ENCODE measurements around the gene ADPRS. TPM values are rescaled to one million over a fixed set of nuclear protein-coding genes. Genes with fewer than 3 reads are reported as not detected.

The ADPRS gene
- total RNA-seq, 2 donors from 2014 or later = 15.4 to 17.6 TPM

- intact Hi-C loops (cut with DNase I) = no loop called here
- ATAC-seq = peak; percentile 79 to 80
- DNase-seq = peak; percentile 59
Measured at GRCh38 chr1:36125129-36125991, 36.7 kb downstream of the ADPRS start, which contains the start of gene COL8A2. Gene COL8A2, minus strand, starts transcription at chr1:36125222. Its CDS starts 24,980 bp downstream, at chr1:36100242.

GRCh38 chr1:36126005-36126716 is 37.5 kb downstream of the ADPRS start:
- DNase-seq = no peak
- intact Hi-C loops (cut with DNase I) = no loop called here
- ATAC-seq = no peak

- DNase-seq (no peak), ATAC-seq (no peak)
- intact Hi-C loops (cut with DNase I) = no loop called here
Measured at GRCh38 chr1:36126797-36127500, 38.3 kb downstream of the ADPRS start.

DNA sequence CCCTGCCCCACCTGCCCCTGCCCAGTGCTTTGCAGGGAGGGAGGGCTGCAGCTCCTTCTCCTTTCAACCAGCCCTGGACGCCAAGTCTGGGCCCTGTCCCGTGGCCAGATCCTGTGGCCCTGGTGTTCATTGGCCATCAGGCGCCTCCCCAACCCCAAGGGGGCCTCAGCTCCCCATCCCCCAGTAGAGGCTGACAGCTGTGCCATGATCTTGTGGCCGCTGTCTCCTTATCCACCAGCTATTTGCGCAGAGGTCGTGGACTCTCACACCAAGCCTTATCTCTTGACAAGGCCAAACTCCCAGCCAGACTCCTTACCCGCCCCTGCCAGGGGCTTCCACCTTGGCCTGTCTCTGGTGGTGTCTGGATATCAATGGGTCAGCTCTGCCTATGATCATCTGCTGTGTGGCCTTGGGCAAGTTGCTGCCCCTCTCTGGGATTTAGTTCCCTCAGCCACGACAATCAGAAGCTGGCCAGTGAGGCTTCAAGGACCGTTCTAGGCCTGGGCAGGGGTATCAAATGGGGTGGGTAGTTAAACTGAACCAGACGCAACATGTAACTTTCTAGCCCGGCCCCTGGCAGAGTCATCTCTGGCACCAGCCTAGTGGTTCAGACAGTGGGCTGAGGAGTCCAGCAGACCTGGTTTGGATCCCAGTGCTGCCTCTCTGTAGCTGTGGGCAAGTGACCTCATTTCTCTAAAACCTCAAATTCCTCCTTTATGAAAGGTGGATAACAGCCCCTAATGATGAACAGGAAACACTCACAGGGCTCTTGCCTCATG is 39.6 kb downstream of the ADPRS start:
- intact Hi-C loops (cut with DNase I) = no loop called here
- DNase-seq = no peak
- no peak for ATAC-seq

- DNase-seq (no peak), ATAC-seq (no peak)
- intact Hi-C loops (cut with DNase I) = no loop called here
Measured at GRCh38 chr1:36128905-36129206, 40.2 kb downstream of the ADPRS start.

DNA sequence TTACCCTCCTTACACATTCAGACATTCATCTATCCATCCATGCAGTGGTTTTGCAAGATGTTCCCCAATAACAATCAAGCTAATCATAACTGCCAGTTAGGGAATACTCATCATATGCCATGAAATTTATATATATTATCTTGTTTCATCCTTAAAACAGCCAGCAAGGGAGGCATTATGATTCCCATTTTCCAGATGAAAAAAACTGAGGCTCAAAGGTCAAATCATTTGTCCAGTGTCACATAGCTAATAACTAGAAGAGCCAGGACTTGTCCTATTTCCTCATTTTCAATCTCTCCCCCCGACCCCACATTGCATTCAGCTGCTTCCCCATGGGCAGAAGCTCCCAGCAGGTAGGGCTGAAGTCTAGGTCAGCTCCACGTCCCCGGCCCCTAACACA is 43.3 kb downstream of the ADPRS start:
- intact Hi-C loops (cut with DNase I) = no loop called here
- ATAC-seq = no peak

GRCh38 chr1:36133484-36133883 is 44.8 kb downstream of the ADPRS start:
- intact Hi-C loops (cut with DNase I) = no loop called here
- ATAC-seq (peak in 1 of 2 donors; percentile 84), DNase-seq (peak; percentile 79)

More for the DNA sequence above, 43.3 kb downstream of the ADPRS start:
- no peak for DNase-seq

DNA sequence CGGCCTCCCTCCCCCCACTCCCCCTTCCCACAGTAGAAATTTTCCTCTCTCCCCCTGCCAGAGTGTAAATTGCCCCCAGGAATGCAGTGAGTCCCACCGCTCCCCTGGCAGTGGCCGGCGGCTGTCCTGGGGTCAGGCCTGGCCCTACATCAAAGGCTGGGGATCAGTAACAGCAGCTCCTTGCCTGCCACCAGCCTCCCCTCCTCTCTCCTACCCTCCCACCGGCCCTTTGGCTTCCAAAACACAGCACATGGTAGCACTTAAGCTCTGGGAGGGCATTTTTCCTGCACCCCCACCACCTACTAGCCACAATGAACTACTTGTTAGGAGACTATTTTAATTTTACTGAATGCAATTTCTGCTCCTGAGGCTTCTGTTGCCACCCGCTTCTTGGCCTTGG is 45.3 kb downstream of the ADPRS start:
- intact Hi-C loops (cut with DNase I) = loop anchor here in 1 of 2 donors (2.0 kb wide), 1 partner anchor 33 kb away; no protein-coding TSS in a partner anchor
- DNase-seq = no peak
- no peak for ATAC-seq

- peak; percentile 61 for DNase-seq
- intact Hi-C loops (cut with DNase I) = loop anchor here in 1 of 2 donors (2.0 kb wide), 1 partner anchor 34 kb away; no protein-coding TSS in a partner anchor
Measured at GRCh38 chr1:36134505-36135329, 46.0 kb downstream of the ADPRS start.

DNA sequence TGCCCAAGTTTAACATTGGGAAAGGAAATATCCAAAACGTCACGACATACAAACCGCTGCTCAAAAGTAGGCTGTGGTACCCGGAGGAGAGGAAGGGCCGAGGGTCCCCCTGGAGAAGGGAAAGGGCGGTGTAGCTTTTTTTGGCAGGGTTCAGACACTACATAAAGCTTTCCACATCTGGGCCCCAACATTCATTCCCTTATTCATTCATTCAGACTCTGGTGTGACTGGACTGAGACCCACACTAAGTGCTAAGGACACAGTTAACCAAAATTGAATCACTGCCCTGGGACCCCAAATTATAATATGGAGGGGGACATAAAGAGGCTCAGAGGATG is 46.6 kb downstream of the ADPRS start:
- DNase-seq = no peak
- no peak for ATAC-seq
- intact Hi-C loops (cut with DNase I) = loop anchor here in 1 of 2 donors (2.0 kb wide), 1 partner anchor 34 kb away; no protein-coding TSS in a partner anchor

More at GRCh38 chr1:36134505-36135329, 46.0 kb downstream of the ADPRS start:
- peak; percentile 65 to 75 for ATAC-seq

- DNase-seq (no peak), ATAC-seq (no peak)
- intact Hi-C loops (cut with DNase I) = loop anchor here in 1 of 2 donors (2.0 kb wide), 1 partner anchor 35 kb away; no protein-coding TSS in a partner anchor
Measured at GRCh38 chr1:36135796-36136195, 47.1 kb downstream of the ADPRS start.

DNA sequence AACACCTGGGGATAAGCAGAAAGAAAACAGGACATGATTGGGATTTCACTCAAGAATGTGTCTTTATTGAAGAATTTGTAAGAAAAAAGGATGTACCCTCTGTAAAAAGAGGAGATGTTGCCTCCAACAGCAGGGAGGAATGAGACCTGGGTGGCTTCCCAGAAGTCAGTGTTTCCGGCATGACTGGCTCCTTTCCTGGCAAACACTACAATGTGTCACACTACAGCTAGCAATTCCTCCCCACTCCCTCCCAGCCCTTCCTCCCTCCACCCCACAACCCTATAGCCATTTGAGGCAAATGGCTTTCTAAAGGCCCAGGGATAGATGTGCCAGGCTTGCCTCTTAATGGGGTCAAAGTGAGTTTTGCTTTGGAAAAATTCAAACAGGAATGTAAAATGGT is 47.8 kb downstream of the ADPRS start:
- intact Hi-C loops (cut with DNase I) = no loop called here
- DNase-seq = peak; percentile 67

DNA sequence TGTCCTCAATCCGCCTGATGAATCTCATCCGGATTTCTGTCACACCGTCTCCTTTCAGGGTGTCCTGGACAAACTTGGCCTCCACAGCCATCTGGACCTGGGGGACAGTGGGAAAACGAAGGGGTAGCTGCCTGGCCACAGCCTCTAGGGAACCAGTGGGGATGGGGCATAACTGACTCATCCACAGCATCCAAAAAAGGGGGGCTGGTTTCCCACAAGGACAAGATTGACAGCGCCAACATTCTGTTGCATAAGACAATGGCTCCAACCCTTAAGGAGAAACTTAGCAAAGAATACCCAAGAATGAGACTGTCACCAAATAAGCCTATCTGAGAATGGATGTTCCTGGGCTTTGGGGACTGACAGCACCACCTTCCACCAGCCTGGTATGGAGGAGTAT is 48.5 kb downstream of the ADPRS start:
- ATAC-seq (no peak), DNase-seq (no peak)
- intact Hi-C loops (cut with DNase I) = no loop called here

More for the DNA sequence above, 47.8 kb downstream of the ADPRS start:
- ATAC-seq = peak; percentile 63 to 73

GRCh38 chr1:36137776-36138175 is 49.1 kb downstream of the ADPRS start:
- DNase-seq (no peak), ATAC-seq (no peak)
- intact Hi-C loops (cut with DNase I) = no loop called here

DNA sequence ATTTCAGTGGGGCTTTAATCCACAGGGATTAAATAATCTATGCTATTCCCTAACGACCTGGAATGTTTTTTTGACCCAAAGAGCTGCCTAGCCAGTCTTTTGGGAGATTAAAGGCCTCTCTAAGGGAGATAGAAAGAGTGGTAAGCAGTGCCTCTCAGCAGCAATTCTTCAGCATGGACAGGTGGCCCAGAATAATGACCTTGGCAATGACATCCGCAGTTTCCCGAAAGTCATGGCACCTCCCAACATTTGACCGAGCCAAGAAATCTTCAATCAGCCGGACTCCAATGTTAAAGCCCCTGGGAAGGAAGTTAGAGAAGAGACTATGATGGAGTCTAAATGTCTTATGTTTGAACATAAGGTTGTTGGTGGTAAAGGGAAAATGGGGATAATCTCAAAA is 50.8 kb downstream of the ADPRS start:
- no peak for DNase-seq
- ATAC-seq = no peak
- intact Hi-C loops (cut with DNase I) = no loop called here

DNA sequence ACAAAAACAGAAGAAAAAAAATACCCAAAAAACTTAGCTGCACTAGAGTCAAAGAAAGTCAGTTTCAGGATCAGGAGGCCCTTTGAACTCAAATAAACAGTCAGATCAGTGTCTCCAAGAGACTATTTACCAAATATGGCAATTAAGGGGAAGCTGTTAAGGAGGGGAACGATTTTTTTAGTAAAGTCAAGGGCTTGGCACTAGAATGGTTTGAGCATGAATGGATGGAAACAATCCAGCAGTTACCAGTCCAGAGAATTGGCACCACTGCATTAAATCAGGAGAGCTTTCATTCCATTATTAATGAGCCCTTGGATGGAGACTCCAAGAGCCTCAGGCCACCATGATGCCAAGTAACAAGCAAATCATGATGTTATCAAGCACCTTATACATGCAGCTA is 53.4 kb downstream of the ADPRS start:
- intact Hi-C loops (cut with DNase I) = no loop called here
- no peak for DNase-seq
- ATAC-seq = peak; percentile 17 to 60

- intact Hi-C loops (cut with DNase I) = no loop called here
- ATAC-seq (no peak), DNase-seq (no peak)
Measured at GRCh38 chr1:36143424-36143823, 54.7 kb downstream of the ADPRS start.

All from left cardiac atrium (tissue), 4 donors.